Kidney epithelial cell (primary cell): Measurements from ENCODE around the gene ZNF615. TPM values are rescaled to one million over a fixed set of nuclear protein-coding genes. Genes with fewer than 3 reads are reported as not detected.
"Not testable (repeated sequence)": the region's sequence is repeated elsewhere in the genome, so short reads cannot be mapped to it uniquely, and the experiment has no call there.

ENCODE experiments used
- DNase-seq: peaks from one replicate; pipeline ENCODE4 v3.0.0-alpha.2; 2010; ENCODE audit warnings: low read depth
- H3K27me3 ChIP-seq: 2 replicates; pipeline ENCODE4 v1.6.0; 2011; ENCODE audit warnings: low read length; ENCODE audit not compliant: control insufficient read depth, insufficient read depth
- H3K36me3 ChIP-seq: 2 replicates; pipeline ENCODE4 v1.5.1; 2011; ENCODE audit warnings: low read length; ENCODE audit not compliant: control insufficient read depth, insufficient read depth
- H3K4me3 ChIP-seq: 2 replicates; pipeline ENCODE4 v1.5.1; 2011; ENCODE audit warnings: low read depth, mild to moderate bottlenecking, control low read depth, low read length
- CTCF ChIP-seq: IDR thresholded peaks from 2 replicates; pipeline ENCODE4 v1.5.1; 2011; ENCODE audit warnings: mild to moderate bottlenecking, moderate library complexity, low read length, control low read depth, inconsistent platforms; ENCODE audit not compliant: insufficient read depth, poor library complexity, severe bottlenecking
- total RNA-seq: library from RNA; depleted of rRNA; stranded (reverse); fragments of >200 nt; gene quantifications from 2 replicates; pipeline ENCODE4 v1.2.3, GENCODE V29; 2015

Gene ZNF615
- 3.2 and 13.1 TPM in 2 replicates for total RNA-seq

GRCh38 chr19:52007806-52008557, at the start of gene ZNF615:
Gene ZNF615 (minus strand): TSS chr19:52008211. CDS start chr19:52003711, 4,500 bp downstream.
- peak within 1 kb of the TSS; percentile 91 for H3K4me3 ChIP-seq
- no peak for TF ChIP-seq CTCF
- DNase-seq, result peak; percentile 34

GRCh38 chr19:52056480-52056879, 48.5 kb upstream of the ZNF615 start:
- not testable (repeated sequence) for DNase-seq, H3K4me3 ChIP-seq, H3K27me3 ChIP-seq

More at GRCh38 chr19:52007806-52008557, at the start of gene ZNF615:
- Histone ChIP-seq H3K36me3 (no peaks in the 10 kb centered on the region), H3K27me3 (no peaks in the 10 kb centered on the region)

GRCh38 chr19:52051736-52052135, 43.7 kb upstream of the ZNF615 start:
- not testable (repeated sequence) for H3K27me3 ChIP-seq, DNase-seq, H3K4me3 ChIP-seq, H3K36me3 ChIP-seq

More at GRCh38 chr19:52056480-52056879, 48.5 kb upstream of the ZNF615 start:
- H3K36me3 ChIP-seq, result not testable (repeated sequence)

GRCh38 chr19:52048555-52049501, 40.8 kb upstream of the ZNF615 start, which contains the start of gene ZNF432:
Gene ZNF432 (minus strand): TSS chr19:52048838. CDS start chr19:52046868, 1,970 bp downstream.
- peak; percentile 55 for DNase-seq
- TF ChIP-seq CTCF, result no peak

GRCh38 chr19:52039169-52039568, 31.2 kb upstream of the ZNF615 start:
- Histone ChIP-seq H3K36me3 (no peaks in the 10 kb centered on the region), H3K4me3 (no peak overlapping the region), H3K27me3 (no peaks in the 10 kb centered on the region)
- DNase-seq, result no peak
- no peak for TF ChIP-seq CTCF

More at GRCh38 chr19:52048555-52049501, 40.8 kb upstream of the ZNF615 start, which contains the start of gene ZNF432:
- Histone ChIP-seq H3K4me3 (peak within 1 kb of the TSS; percentile 79), H3K27me3 (no peaks in the 10 kb centered on the region), H3K36me3 (no peaks in the 10 kb centered on the region)

GRCh38 chr19:52034051-52034728, 26.2 kb upstream of the ZNF615 start:
- H3K4me3 ChIP-seq, result no peak overlapping the region
- H3K27me3 ChIP-seq, result no peaks in the 10 kb centered on the region
- no peak for DNase-seq
- no peak for TF ChIP-seq CTCF
- peaks cover 2% of the 10 kb centered on the region for H3K36me3 ChIP-seq
